Common myeloid progenitor, CD34-positive (primary cell): ENCODE measurements around the gene DNMT3A.

Experiments used
- CTCF ChIA-PET: fragments of 350-600 bp; sonication (Branson Sonifier 250); formaldehyde crosslinking; loops from one replicate; lab custom pipeline; 2021; ENCODE audit warnings: antibody characterized with exemption; lab: Charles Lee
- POLR2A ChIA-PET: fragments of 350-600 bp; sonication (Branson Sonifier 250); formaldehyde crosslinking; loops from one replicate; lab custom pipeline; 2021; ENCODE audit warnings: antibody characterized with exemption; lab: Charles Lee
- DNase-seq, 3 donors: peaks; one replicate each; pipeline versions ENCODE4 v3.0.0 to v3.0.0-alpha.2; 2013
- H3K27ac ChIP-seq, 2 experiments: 1 replicate in 1 of 2; 2 replicates in 1 of 2; pipeline ENCODE4 v1.7.0; 2013; ENCODE audit warnings: inconsistent platforms in 2 of 2, low read length in 2 of 2, mild to moderate bottlenecking in 2 of 2, low read depth in 1 of 2, moderate library complexity in 1 of 2; ENCODE audit not compliant: severe bottlenecking in 2 of 2, insufficient read depth in 1 of 2, poor library complexity in 1 of 2
- H3K27me3 ChIP-seq, 5 experiments: replicated peaks in 2 of 5; 1 replicate in 3 of 5; 2 replicates in 2 of 5; pipeline versions ENCODE4 v1.6.1 to v1.7.0; 2013; ENCODE audit warnings: low read length in 4 of 5, mild to moderate bottlenecking in 2 of 5, moderate library complexity in 2 of 5, inconsistent platforms in 1 of 5; ENCODE audit not compliant: insufficient read depth in 5 of 5, control insufficient read depth in 4 of 5
- H3K36me3 ChIP-seq, 4 experiments: 1 replicate in 2 of 4; 2 replicates in 2 of 4; pipeline versions ENCODE4 v1.6.1 to v1.7.0; 2013; ENCODE audit warnings: low read length in 3 of 4, control low read depth in 1 of 4, mild to moderate bottlenecking in 1 of 4; ENCODE audit not compliant: control insufficient read depth in 4 of 4, insufficient read depth in 4 of 4
- H3K4me1 ChIP-seq, 4 experiments: 1 replicate in 3 of 4; 2 replicates in 1 of 4; pipeline versions ENCODE4 v1.6.1 to v1.7.1; 2013; ENCODE audit warnings: low read length in 3 of 4, mild to moderate bottlenecking in 3 of 4, control low read depth in 1 of 4, inconsistent platforms in 1 of 4, moderate library complexity in 1 of 4; ENCODE audit not compliant: control insufficient read depth in 4 of 4, insufficient read depth in 4 of 4; ENCODE audit errors: control extremely low read depth in 1 of 4
- H3K4me3 ChIP-seq, 7 experiments: 1 replicate in 4 of 7; 2 replicates in 3 of 7; pipeline versions ENCODE4 v1.5.1 to v1.7.0; 2013; ENCODE audit warnings: mild to moderate bottlenecking in 7 of 7, low read length in 6 of 7, moderate library complexity in 6 of 7, inconsistent platforms in 2 of 7, low read depth in 2 of 7, control low read depth in 1 of 7; ENCODE audit not compliant: insufficient read depth in 4 of 7, control insufficient read depth in 1 of 7; ENCODE audit errors: extremely low read depth in 1 of 7
- H3K9me3 ChIP-seq, 5 experiments: 1 replicate in 4 of 5; 2 replicates in 1 of 5; pipeline versions ENCODE4 v1.6.1 to v1.7.1; 2013; ENCODE audit warnings: low read length in 4 of 5, mild to moderate bottlenecking in 2 of 5, inconsistent platforms in 1 of 5, low read depth in 1 of 5, moderate library complexity in 1 of 5; ENCODE audit not compliant: control insufficient read depth in 4 of 5, insufficient read depth in 2 of 5; ENCODE audit errors: control extremely low read depth in 1 of 5
- WGBS: methylation state at CpG from one replicate; pipeline ENCODE4 v1.1.5; 2013; ENCODE audit not compliant: insufficient coverage; 5-methylcytosine and 5-hydroxymethylcytosine counted together

The DNMT3A gene

DNA sequence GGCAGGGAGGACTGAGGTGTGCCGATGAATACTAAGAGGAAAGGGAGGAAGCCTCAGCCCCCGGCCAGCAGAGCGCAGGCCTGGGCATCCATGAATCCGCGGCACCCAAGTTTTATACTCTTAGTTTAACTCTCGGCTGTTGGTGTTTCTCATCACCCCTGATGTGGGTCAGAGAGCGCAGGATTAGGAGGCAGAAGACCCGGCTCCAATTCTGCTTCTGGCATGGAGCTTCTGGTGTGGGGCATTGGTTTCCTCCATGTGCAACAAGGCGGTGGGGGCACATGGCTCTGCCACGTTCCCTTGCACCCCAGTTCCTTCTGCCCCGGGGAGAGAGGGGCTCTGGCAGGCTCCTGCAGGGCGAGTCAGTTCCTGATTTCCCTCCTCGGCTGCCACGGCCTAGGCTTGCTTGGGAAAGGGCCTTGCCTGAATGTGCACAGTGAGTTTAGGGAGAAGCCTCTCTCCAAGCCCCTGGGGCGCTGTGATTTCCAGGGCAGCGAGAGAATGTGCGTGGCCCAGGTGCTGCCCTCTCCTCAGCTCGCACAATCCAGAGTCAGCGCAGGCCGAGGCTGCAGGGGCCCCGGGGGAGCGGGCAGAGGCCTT is 36.2 kb upstream of the DNMT3A start:
- ChIA-PET POLR2A (no interaction called here), CTCF (interaction anchor here (0.8 to 4.9 kb wide), 8 partner anchors 14 to 189 kb away, joined by 3 to 24 read pairs (median 3); partner anchors contain the start of gene DNMT3A)
- Histone ChIP-seq H3K4me3 (peak overlapping the region in 1 of 7 experiments; percentile 37), H3K36me3 (peaks cover 0 to 4% (median 0%) of the 10 kb centered on the region in 4 experiments), H3K9me3 (no peaks in the 10 kb centered on the region), H3K27ac (no peak overlapping the region), H3K4me1 (peaks cover 0 to 34% (median 22%) of the 10 kb centered on the region in 4 experiments), H3K27me3 (no peaks in the 10 kb centered on the region)
- 84% methylated on average over 12 of the region's 22 CpGs for WGBS
- DNase-seq: no peak

DNA sequence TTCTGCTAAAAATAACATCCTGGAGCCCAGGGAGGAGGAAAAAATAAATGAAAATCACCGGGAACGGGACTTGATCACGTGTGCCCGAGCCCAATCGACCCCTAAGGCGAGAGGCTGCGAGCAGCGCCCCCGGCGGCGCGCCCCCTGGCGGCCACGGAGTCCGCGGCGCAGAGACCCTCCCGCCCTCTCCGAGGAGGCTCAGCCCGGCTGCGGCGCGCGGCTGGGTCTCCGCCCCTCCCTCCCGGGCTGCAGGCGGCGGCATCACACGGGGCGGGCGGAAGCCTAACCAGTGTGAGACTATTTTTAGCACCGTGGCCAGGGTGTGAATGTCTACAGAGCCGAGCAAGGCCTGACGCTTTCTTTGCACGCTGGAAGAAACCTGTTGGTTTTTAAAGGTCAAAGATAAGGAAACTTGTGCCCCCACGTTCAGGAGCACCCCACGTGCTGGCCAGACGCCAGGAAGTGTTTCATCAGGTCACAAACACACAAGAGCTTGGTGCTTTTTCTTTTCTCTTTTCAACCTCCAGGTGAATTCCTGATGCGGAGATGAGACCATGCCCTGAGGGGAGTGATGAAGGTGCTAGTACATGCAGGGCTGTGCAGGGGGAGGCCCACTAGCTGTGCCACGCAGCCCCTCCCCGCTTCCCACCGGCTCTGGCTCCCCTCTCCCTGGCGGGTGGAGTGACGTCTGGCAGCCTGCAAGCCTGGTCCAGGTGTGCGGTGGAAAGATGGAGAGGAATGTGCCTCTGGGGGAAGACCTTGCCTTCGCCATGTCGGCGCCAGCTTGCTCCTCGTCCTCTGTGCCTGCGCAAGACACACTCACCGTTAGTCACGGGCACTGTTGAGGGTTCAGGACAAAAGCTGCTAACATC is 35.3 kb upstream of the DNMT3A start:
- Histone ChIP-seq H3K9me3 (no peaks in the 10 kb centered on the region), H3K27me3 (no peaks in the 10 kb centered on the region), H3K27ac (no peak overlapping the region), H3K36me3 (peaks cover 0 to 4% (median 0%) of the 10 kb centered on the region in 4 experiments), H3K4me1 (peaks cover 0 to 34% (median 22%) of the 10 kb centered on the region in 4 experiments), H3K4me3 (peak overlapping the region in 4 of 7 experiments; percentile 2 to 58 (median 52))
- ChIA-PET POLR2A (interaction anchor here (0.7 to 2.0 kb wide), 2 partner anchors 15 to 26 kb away, joined by 3 to 9 read pairs; no protein-coding TSS in a partner anchor), CTCF (interaction anchor here (0.6 to 4.9 kb wide), 18 partner anchors 9 to 215 kb away, joined by 3 to 24 read pairs (median 4); partner anchors contain the start of gene DNMT3A)
- DNase-seq: peak; percentile 90 to 96 (median 96)
- 18% methylated on average over 46 of the region's 52 CpGs for WGBS

DNA sequence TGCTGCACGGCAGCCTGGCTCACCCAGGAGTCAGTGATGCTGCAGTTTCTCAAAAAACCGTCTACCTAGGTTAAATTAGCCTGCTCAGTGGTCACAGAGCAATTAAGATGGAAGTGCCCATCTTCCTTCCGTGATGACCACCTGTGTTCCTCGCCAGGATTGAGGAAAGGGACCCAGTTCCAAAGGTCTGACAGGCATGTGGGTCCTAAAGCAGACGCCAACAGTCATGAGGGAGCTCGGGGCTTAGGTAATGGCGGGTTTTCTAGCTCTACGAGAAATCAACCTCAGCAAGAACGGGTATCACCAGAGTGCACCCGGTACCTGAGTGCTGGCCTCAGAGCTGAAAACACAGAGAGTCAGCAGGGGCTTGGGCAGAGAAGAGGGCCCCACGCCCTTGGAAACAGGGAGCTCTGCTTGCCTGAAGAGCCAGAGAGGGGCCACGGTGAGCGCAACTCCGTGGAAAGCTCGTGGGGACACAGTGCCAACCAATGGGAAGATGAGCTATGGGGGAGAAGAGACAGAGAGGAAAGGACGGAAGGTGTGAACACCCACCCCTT is 34.3 kb upstream of the DNMT3A start:
- WGBS: 89% methylated on average over 16 of the region's 16 CpGs
- Histone ChIP-seq H3K27ac (no peak overlapping the region), H3K9me3 (no peaks in the 10 kb centered on the region), H3K27me3 (no peaks in the 10 kb centered on the region), H3K4me3 (peak overlapping the region in 2 of 7 experiments; percentile 2 to 58), H3K4me1 (peaks cover 0 to 34% (median 22%) of the 10 kb centered on the region in 4 experiments), H3K36me3 (peaks cover 0 to 4% (median 0%) of the 10 kb centered on the region in 4 experiments)
- no peak for DNase-seq
- ChIA-PET POLR2A (interaction anchor here (0.7 to 2.0 kb wide), 2 partner anchors 14 to 27 kb away, joined by 3 to 9 read pairs; no protein-coding TSS in a partner anchor), CTCF (interaction anchor here (0.6 to 4.9 kb wide), 21 partner anchors 8 to 216 kb away, joined by 3 to 24 read pairs (median 4); partner anchors contain the start of gene DNMT3A)

DNA sequence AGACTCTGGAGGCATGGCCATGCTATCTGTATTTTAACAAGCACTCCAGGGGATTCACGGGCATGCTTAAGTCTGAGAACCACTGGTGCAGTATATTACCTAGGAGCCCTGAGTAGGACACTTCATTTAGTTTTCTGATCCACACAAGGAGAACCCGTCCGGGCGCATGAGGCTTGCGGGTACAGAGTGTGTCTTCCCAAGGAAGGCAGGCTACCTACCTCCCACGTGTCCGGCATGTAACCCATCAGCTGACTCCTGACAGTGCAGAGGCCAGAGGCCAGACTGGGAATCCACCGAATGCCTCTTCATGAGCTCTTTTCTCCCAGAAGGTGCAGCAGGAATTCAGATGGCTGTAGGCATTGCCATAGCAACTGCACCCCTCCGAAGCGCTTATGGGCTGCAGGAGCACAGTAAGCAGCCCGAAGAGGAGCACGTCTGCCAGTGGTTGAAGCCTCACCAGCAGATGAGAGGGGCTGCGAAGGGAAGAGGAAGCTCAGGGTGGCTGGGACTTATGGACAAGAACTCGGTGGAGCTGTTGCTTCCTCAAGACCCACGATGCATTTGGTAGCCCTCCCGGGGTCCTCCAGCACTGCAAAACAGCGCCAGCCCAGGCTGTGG is 33.8 kb upstream of the DNMT3A start:
- DNase-seq: peak in 2 of 3 donors; percentile 17 to 32
- H3K27ac ChIP-seq: no peak overlapping the region
- no peaks in the 10 kb centered on the region for H3K9me3 ChIP-seq
- 84% methylated on average over 16 of the region's 17 CpGs for WGBS
- H3K4me3 ChIP-seq: no peak overlapping the region
- H3K36me3 ChIP-seq: peaks cover 0 to under 1% (median 0%) of the 10 kb centered on the region in 4 experiments
- ChIA-PET POLR2A (interaction anchor here (2.0 kb wide), 1 partner anchor 13 kb away, joined by 9 read pairs; no protein-coding TSS in a partner anchor), CTCF (interaction anchor here (0.7 to 4.9 kb wide), 16 partner anchors 7 to 191 kb away, joined by 3 to 24 read pairs (median 4); no protein-coding TSS in a partner anchor)
- peaks cover 0 to 34% (median 22%) of the 10 kb centered on the region in 4 experiments for H3K4me1 ChIP-seq
- H3K27me3 ChIP-seq: no peaks in the 10 kb centered on the region

DNA sequence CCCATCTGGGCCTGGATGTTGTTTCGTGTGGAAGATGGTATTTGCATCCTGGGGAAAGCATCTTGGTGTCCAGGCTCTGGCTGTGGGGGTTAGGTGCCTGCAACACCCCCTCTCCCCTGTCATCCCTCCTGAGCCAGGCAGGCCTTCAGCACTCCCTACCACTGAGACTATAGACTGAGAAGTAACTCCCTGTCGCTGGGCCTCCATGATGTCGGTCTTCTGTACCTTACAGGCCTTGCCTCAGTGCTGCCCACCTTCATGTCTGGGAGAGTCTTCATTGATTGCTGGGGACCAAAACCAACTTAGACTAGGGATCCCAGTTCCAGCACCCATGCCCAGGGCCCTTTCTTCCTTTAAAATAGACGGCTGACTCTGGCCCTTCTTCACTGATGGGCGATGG is 33.1 kb upstream of the DNMT3A start:
- Histone ChIP-seq H3K4me3 (no peak overlapping the region), H3K27me3 (no peaks in the 10 kb centered on the region), H3K9me3 (no peaks in the 10 kb centered on the region), H3K36me3 (no peaks in the 10 kb centered on the region), H3K4me1 (peaks cover 0 to 34% (median 22%) of the 10 kb centered on the region in 4 experiments), H3K27ac (no peak overlapping the region)
- POLR2A ChIA-PET: interaction anchor here (2.0 kb wide), 1 partner anchor 13 kb away, joined by 9 read pairs; no protein-coding TSS in a partner anchor
- WGBS: 96% methylated on average over 3 of the region's 5 CpGs
- DNase-seq: no peak
- CTCF ChIA-PET: interaction anchor here (1.1 to 4.9 kb wide), 8 partner anchors 9 to 192 kb away, joined by 3 to 24 read pairs (median 6); no protein-coding TSS in a partner anchor

DNA sequence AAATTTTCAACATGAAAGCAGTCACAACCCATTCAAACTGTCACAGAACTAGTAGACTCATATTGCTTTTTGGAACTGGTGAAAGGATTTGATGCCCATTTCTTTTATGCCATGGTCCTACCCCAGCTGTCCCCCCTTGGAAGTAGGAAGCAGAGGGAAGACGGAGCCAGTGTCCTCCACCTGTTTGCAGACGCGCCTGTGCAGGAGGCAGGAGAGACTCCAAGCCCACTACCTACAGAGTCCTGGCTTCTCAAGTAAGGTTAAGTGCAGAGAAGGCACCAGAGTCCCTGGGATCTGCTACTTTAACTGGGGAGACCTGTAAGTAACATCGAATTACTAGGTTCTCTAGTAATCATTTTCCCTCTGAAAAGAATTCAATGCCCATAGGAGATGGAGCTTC is 32.7 kb upstream of the DNMT3A start:
- 100% methylated on average over 4 of the region's 4 CpGs for WGBS
- CTCF ChIA-PET: interaction anchor here (1.1 to 4.9 kb wide), 3 partner anchors 9 to 192 kb away, joined by 3 to 20 read pairs (median 18); no protein-coding TSS in a partner anchor
- H3K4me3 ChIP-seq: no peak overlapping the region
- no peaks in the 10 kb centered on the region for H3K27me3 ChIP-seq
- DNase-seq: no peak
- no peak overlapping the region for H3K27ac ChIP-seq
- H3K9me3 ChIP-seq: no peaks in the 10 kb centered on the region
- POLR2A ChIA-PET: no interaction called here
- peaks cover 0 to 34% (median 22%) of the 10 kb centered on the region in 4 experiments for H3K4me1 ChIP-seq
- H3K36me3 ChIP-seq: no peaks in the 10 kb centered on the region
